SKM-1 treated with dmso at 0.1 percent for 144 hours (cell line): Measurements from ENCODE around the gene R3HDM2.

Source experiments
- DNase-seq: peaks from one replicate; lab custom pipeline; 2025; ENCODE audit not compliant: unreplicated experiment; lab: John Stamatoyannopoulos, UW

R3HDM2 gene

GRCh38 chr12:57467212-57467874 is 36.5 kb upstream of the R3HDM2 start:
- DNase-seq: no peak

- DNase-seq: no peak
Observed at GRCh38 chr12:57465747-57466505, 35.1 kb upstream of the R3HDM2 start.

GRCh38 chr12:57465030-57465746 is 34.3 kb upstream of the R3HDM2 start:
- DNase-seq: no peak

- DNase-seq: no peak
Observed at GRCh38 chr12:57464569-57464968, 33.7 kb upstream of the R3HDM2 start.

- no peak for DNase-seq
Observed at GRCh38 chr12:57462912-57463253, 32.0 kb upstream of the R3HDM2 start.

- DNase-seq: peak; percentile 57
Observed at GRCh38 chr12:57462251-57462911, 31.5 kb upstream of the R3HDM2 start.

- no peak for DNase-seq
Observed at GRCh38 chr12:57461917-57462250, 31.0 kb upstream of the R3HDM2 start.

GRCh38 chr12:57461276-57461916 is 30.6 kb upstream of the R3HDM2 start:
- no peak for DNase-seq

GRCh38 chr12:57460841-57461275 is 30.0 kb upstream of the R3HDM2 start:
- no peak for DNase-seq

- DNase-seq: no peak
Observed at GRCh38 chr12:57460468-57460784, 29.6 kb upstream of the R3HDM2 start.

- no peak for DNase-seq
Observed at GRCh38 chr12:57459750-57460467, 29.1 kb upstream of the R3HDM2 start, which contains the start of gene GLI1. GLI1 (plus strand) TSS chr12:57459785; CDS start chr12:57463692, 3,907 bp downstream.

GRCh38 chr12:57459055-57459749 is 28.4 kb upstream of the R3HDM2 start:
- DNase-seq: peak; percentile 76

- no peak for DNase-seq
Observed at GRCh38 chr12:57458665-57459054, 27.8 kb upstream of the R3HDM2 start.

GRCh38 chr12:57456737-57457490 is 26.1 kb upstream of the R3HDM2 start:
- no peak for DNase-seq

GRCh38 chr12:57456145-57456700 is 25.4 kb upstream of the R3HDM2 start:
- no peak for DNase-seq

- no peak for DNase-seq
Observed at GRCh38 chr12:57455374-57456144, 24.7 kb upstream of the R3HDM2 start.

GRCh38 chr12:57454566-57455373 is 23.9 kb upstream of the R3HDM2 start, which contains the start of gene INHBE:
INHBE (plus strand) TSS chr12:57455307; CDS start chr12:57455537, 230 bp downstream.
- no peak for DNase-seq
